Neuronal stem cell (in vitro differentiated cells): ENCODE data around the gene COLEC12.

Experiments
- DNase-seq: peaks from one replicate; pipeline ENCODE4 v3.0.0-alpha.2; 2013; ENCODE audit warnings: low spot score
- H2AFZ ChIP-seq: one replicate; pipeline ENCODE4 v1.6.1; 2013; ENCODE audit warnings: mild to moderate bottlenecking, low read length, inconsistent platforms
- H2AK5ac ChIP-seq: 2 replicates; pipeline ENCODE4 v1.6.1; 2013; ENCODE audit warnings: low read depth, mild to moderate bottlenecking, inconsistent platforms, low read length, moderate library complexity, mixed read lengths
- H2BK120ac ChIP-seq: 2 replicates; pipeline ENCODE4 v1.6.1; 2013; ENCODE audit warnings: low read depth, mild to moderate bottlenecking, inconsistent platforms, low read length, moderate library complexity, mixed read lengths
- H2BK12ac ChIP-seq: one replicate; pipeline ENCODE4 v1.6.1; 2013; ENCODE audit warnings: low read length, inconsistent platforms
- H2BK15ac ChIP-seq: 2 replicates; pipeline ENCODE4 v1.6.1; 2013; ENCODE audit warnings: mild to moderate bottlenecking, low read length, inconsistent platforms, mixed read lengths
- H2BK5ac ChIP-seq: one replicate; pipeline ENCODE4 v1.6.1; 2013; ENCODE audit warnings: inconsistent platforms, mild to moderate bottlenecking, low read length, moderate library complexity
- H3K14ac ChIP-seq: one replicate; pipeline ENCODE4 v1.6.1; 2013; ENCODE audit warnings: low read length, inconsistent platforms
- H3K18ac ChIP-seq: 2 replicates; pipeline ENCODE4 v1.6.1; 2013; ENCODE audit warnings: low read length, inconsistent platforms
- H3K23ac ChIP-seq: 2 replicates; pipeline ENCODE4 v1.6.1; 2013; ENCODE audit warnings: low read depth, mild to moderate bottlenecking, mixed read lengths, low read length, inconsistent platforms; ENCODE audit not compliant: poor library complexity
- H3K27ac ChIP-seq: replicated peaks from 3 replicates; pipeline ENCODE4 v1.5.1; 2013; ENCODE audit warnings: low read length, inconsistent platforms
- H3K27me3 ChIP-seq, 3 experiments: 2 replicates each; pipeline ENCODE4 v1.6.1; 2013; ENCODE audit warnings: low read length in 3 of 3, mild to moderate bottlenecking in 2 of 3, inconsistent platforms in 1 of 3, low read depth in 1 of 3, mixed read lengths in 1 of 3, moderate library complexity in 1 of 3; ENCODE audit not compliant: control insufficient read depth in 3 of 3, insufficient read depth in 3 of 3
- H3K36me3 ChIP-seq, 2 donors: replicated peaks in 1 of 2; 2 replicates each; pipeline ENCODE4 v1.6.1; 2013; ENCODE audit warnings: low read length in 2 of 2; ENCODE audit not compliant: control insufficient read depth in 2 of 2, insufficient read depth in 2 of 2
- H3K4ac ChIP-seq: 2 replicates; pipeline ENCODE4 v1.6.1; 2013; ENCODE audit warnings: inconsistent platforms, mild to moderate bottlenecking, low read length, moderate library complexity
- H3K4me1 ChIP-seq, 2 donors: 1 replicate in 1 of 2; 2 replicates in 1 of 2; pipeline ENCODE4 v1.6.1; 2013; ENCODE audit warnings: low read length in 2 of 2, low read depth in 1 of 2; ENCODE audit not compliant: control insufficient read depth in 2 of 2, insufficient read depth in 1 of 2
- H3K4me2 ChIP-seq: one replicate; pipeline ENCODE4 v1.6.1; 2013; ENCODE audit warnings: mild to moderate bottlenecking, low read length, inconsistent platforms; ENCODE audit not compliant: insufficient read depth, poor library complexity, severe bottlenecking
- H3K4me3 ChIP-seq, 2 donors: 2 replicates each; pipeline ENCODE4 v1.5.1; 2013; ENCODE audit warnings: low read length in 2 of 2, mild to moderate bottlenecking in 2 of 2, inconsistent platforms in 1 of 2, moderate library complexity in 1 of 2
- H3K79me1 ChIP-seq: one replicate; pipeline ENCODE4 v1.6.1; 2013; ENCODE audit warnings: low read depth, mild to moderate bottlenecking, inconsistent platforms, low read length, moderate library complexity
- H3K9ac ChIP-seq: one replicate; pipeline ENCODE4 v1.6.1; 2013; ENCODE audit warnings: mild to moderate bottlenecking, low read depth, low read length, inconsistent platforms; ENCODE audit not compliant: poor library complexity
- H3K9me3 ChIP-seq, 2 donors: replicated peaks in 1 of 2; 2 replicates each; pipeline versions ENCODE3 to v1.6.1; 2013; ENCODE audit warnings: low read length in 2 of 2, mild to moderate bottlenecking in 2 of 2, inconsistent platforms in 1 of 2, low read depth in 1 of 2, mixed read lengths in 1 of 2, moderate library complexity in 1 of 2; ENCODE audit not compliant: control insufficient read depth in 2 of 2, insufficient read depth in 1 of 2
- H4K8ac ChIP-seq: one replicate; pipeline ENCODE4 v1.6.1; 2013; ENCODE audit warnings: low read depth, mild to moderate bottlenecking, inconsistent platforms, low read length, moderate library complexity
- H4K91ac ChIP-seq: one replicate; pipeline ENCODE4 v1.6.1; 2013; ENCODE audit warnings: low read length, low read depth, mild to moderate bottlenecking, inconsistent platforms; ENCODE audit not compliant: poor library complexity
- WGBS, 2 donors: extraction: QIAGEN DNeasy Blood & Tissue Kit; methylation state at CpG; one replicate each; pipeline ENCODE4 v1.1.7; 2013; ENCODE audit warnings: missing lambda C conversion rate in 2 of 2, mixed read lengths in 1 of 2; ENCODE audit not compliant: insufficient read length in 2 of 2, insufficient replicate concordance in 1 of 2; ENCODE audit errors: extremely low coverage in 2 of 2; 5-methylcytosine and 5-hydroxymethylcytosine counted together

Gene COLEC12

GRCh38 chr18:420661-421246, 79.7 kb downstream of the COLEC12 start:
- Histone ChIP-seq H3K23ac (no peak overlapping the region), H4K8ac (no peak overlapping the region), H3K4me1 (peaks cover 0 to 3% of the 10 kb centered on the region in 2 donors), H3K14ac (no peak overlapping the region), H2BK5ac (no peak overlapping the region), H2BK120ac (no peak overlapping the region), H3K27ac (no peak overlapping the region), H3K4me3 (no peak overlapping the region), H2AK5ac (no peak overlapping the region), H3K27me3 (no peaks in the 10 kb centered on the region), H3K9ac (no peak overlapping the region), H2BK15ac (no peak overlapping the region), H3K4ac (no peak overlapping the region), H3K18ac (no peak overlapping the region), H4K91ac (no peak overlapping the region), H3K4me2 (no peak overlapping the region), H3K79me1 (no peaks in the 10 kb centered on the region), H3K36me3 (no peaks in the 10 kb centered on the region), H3K9me3 (no peaks in the 10 kb centered on the region), H2AFZ (no peak overlapping the region), H2BK12ac (no peak overlapping the region)
- no CpG with 5 or more reads among the region's 3 CpGs for WGBS, 2 donors
- no peak for DNase-seq

- Histone ChIP-seq H4K91ac (no peak overlapping the region), H3K9ac (no peak overlapping the region), H2BK5ac (no peak overlapping the region), H3K4me3 (no peak overlapping the region), H3K23ac (no peak overlapping the region), H2AFZ (no peak overlapping the region), H2BK12ac (no peak overlapping the region), H3K79me1 (no peaks in the 10 kb centered on the region), H3K4me1 (peaks cover 0 to 2% of the 10 kb centered on the region in 2 donors), H3K18ac (no peak overlapping the region), H2AK5ac (no peak overlapping the region), H2BK15ac (no peak overlapping the region), H4K8ac (no peak overlapping the region), H3K9me3 (no peaks in the 10 kb centered on the region), H3K4me2 (no peak overlapping the region), H3K14ac (no peak overlapping the region), H2BK120ac (no peak overlapping the region), H3K4ac (no peak overlapping the region), H3K27ac (no peak overlapping the region), H3K27me3 (no peaks in the 10 kb centered on the region), H3K36me3 (no peaks in the 10 kb centered on the region)
- WGBS, 2 donors = no CpG with 5 or more reads among the region's 5 CpGs
- DNase-seq = no peak
These were observed 80.8 kb downstream of the COLEC12 start for GRCh38 chr18:419541-420175.

- no peak for DNase-seq
- no peak overlapping the region for H3K14ac ChIP-seq
- WGBS, 2 donors = no CpG with 5 or more reads among the region's 5 CpGs
These were observed 83.0 kb downstream of the COLEC12 start for GRCh38 chr18:417495-417894.

GRCh38 chr18:416930-417329, 83.6 kb downstream of the COLEC12 start:
- no peak overlapping the region for H3K27ac ChIP-seq
- no peaks in the 10 kb centered on the region for H3K27me3 ChIP-seq
- H2BK5ac ChIP-seq = no peak overlapping the region
- DNase-seq = no peak
- H3K4me3 ChIP-seq = no peak overlapping the region
- no peaks in the 10 kb centered on the region for H3K9me3 ChIP-seq
- H4K91ac ChIP-seq = no peak overlapping the region
- no peaks in the 10 kb centered on the region for H3K36me3 ChIP-seq
- no peak overlapping the region for H3K9ac ChIP-seq
- H4K8ac ChIP-seq = no peak overlapping the region
- H3K79me1 ChIP-seq = no peaks in the 10 kb centered on the region
- H2BK15ac ChIP-seq = no peak overlapping the region
- no peak overlapping the region for H2BK12ac ChIP-seq
- no peak overlapping the region for H2BK120ac ChIP-seq
- no peak overlapping the region for H2AFZ ChIP-seq
- no peak overlapping the region for H3K14ac ChIP-seq
- WGBS, 2 donors = no CpG with 5 or more reads among the region's 1 CpG
- H2AK5ac ChIP-seq = no peak overlapping the region
- H3K4ac ChIP-seq = no peak overlapping the region
- no peak overlapping the region for H3K18ac ChIP-seq
- H3K23ac ChIP-seq = no peak overlapping the region
- H3K4me1 ChIP-seq = peaks cover 0 to 2% of the 10 kb centered on the region in 2 donors
- H3K4me2 ChIP-seq = no peak overlapping the region

More at GRCh38 chr18:417495-417894, 83.0 kb downstream of the COLEC12 start:
- no peak overlapping the region for H4K8ac ChIP-seq
- no peak overlapping the region for H3K18ac ChIP-seq
- H2BK15ac ChIP-seq = no peak overlapping the region
- H3K79me1 ChIP-seq = no peaks in the 10 kb centered on the region
- no peak overlapping the region for H3K27ac ChIP-seq
- no peak overlapping the region for H2BK5ac ChIP-seq
- no peak overlapping the region for H2AK5ac ChIP-seq
- H3K23ac ChIP-seq = no peak overlapping the region
- H2AFZ ChIP-seq = no peak overlapping the region
- no peak overlapping the region for H3K4me2 ChIP-seq
- H2BK120ac ChIP-seq = no peak overlapping the region
- no peak overlapping the region for H3K4me3 ChIP-seq
- peaks cover 0 to 2% of the 10 kb centered on the region in 2 donors for H3K4me1 ChIP-seq
- H3K9ac ChIP-seq = no peak overlapping the region
- no peaks in the 10 kb centered on the region for H3K27me3 ChIP-seq
- no peak overlapping the region for H3K4ac ChIP-seq
- H2BK12ac ChIP-seq = no peak overlapping the region
- H4K91ac ChIP-seq = no peak overlapping the region
- H3K36me3 ChIP-seq = no peaks in the 10 kb centered on the region
- H3K9me3 ChIP-seq = no peaks in the 10 kb centered on the region
